Measurements from ENCODE around the gene RFX3.

The RFX3 gene

DNA sequence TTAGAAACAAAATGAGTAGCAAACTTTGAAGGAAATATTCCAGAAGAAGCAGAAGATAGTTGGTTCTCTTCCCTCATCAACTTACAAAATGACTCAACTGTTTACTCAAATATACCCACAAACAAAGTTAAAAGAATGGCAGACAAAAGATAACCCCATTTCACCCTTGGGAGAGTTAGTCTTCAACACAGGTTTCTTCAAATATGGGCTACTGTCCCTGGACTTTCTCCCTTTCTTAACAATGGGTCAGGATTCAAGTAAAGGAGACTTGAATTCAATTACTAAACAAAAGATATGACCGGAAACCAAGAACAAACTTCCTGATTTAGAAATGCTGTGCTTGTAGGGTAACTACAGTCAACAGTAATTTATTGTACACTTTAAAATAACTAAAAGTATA is 14.2 kb downstream of the RFX3 start:
- Histone ChIP-seq H3K36me3 (replicated peaks) (no peaks in the 10 kb centered on the region), H3K27me3 (replicated peaks) (no peaks in the 10 kb centered on the region), H3K4me3 (ENCODE audit: low read depth, low read length) (no peak overlapping the region), H3K27ac (no peak overlapping the region)
- TF ChIP-seq, protein P1, sequence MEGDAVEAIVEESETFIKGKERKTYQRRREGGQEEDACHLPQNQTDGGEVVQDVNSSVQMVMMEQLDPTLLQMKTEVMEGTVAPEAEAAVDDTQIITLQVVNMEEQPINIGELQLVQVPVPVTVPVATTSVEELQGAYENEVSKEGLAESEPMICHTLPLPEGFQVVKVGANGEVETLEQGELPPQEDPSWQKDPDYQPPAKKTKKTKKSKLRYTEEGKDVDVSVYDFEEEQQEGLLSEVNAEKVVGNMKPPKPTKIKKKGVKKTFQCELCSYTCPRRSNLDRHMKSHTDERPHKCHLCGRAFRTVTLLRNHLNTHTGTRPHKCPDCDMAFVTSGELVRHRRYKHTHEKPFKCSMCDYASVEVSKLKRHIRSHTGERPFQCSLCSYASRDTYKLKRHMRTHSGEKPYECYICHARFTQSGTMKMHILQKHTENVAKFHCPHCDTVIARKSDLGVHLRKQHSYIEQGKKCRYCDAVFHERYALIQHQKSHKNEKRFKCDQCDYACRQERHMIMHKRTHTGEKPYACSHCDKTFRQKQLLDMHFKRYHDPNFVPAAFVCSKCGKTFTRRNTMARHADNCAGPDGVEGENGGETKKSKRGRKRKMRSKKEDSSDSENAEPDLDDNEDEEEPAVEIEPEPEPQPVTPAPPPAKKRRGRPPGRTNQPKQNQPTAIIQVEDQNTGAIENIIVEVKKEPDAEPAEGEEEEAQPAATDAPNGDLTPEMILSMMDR (IDR thresholded peaks at IDR 0.05; ENCODE audit: low read depth, low read length, missing control alignments): no peak
- in situ Hi-C loops (cut with HindIII; ENCODE audit: low pct_ligation_motif_present, low sequenced_read_pairs): no loop called here
- no peak for DNase-seq

DNA sequence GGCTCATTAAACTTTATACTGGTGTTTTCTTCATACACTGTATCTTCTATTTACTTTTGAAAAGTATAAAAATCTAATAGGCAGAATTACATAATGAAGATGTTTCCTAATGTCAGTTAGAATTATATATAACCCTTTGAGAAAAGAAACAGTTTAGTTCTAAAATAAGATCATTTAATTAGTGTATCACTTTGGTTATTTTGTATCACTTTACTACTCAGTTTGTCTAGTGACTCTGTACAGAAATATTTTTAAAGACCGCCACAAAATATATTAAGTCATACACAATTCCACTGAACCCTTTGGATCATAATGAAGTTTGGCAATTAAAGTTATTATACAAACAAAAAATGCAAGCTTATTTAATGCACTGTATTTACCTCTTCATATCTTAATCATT is 15.0 kb downstream of the RFX3 start:
- H3K27me3 ChIP-seq (replicated peaks): no peaks in the 10 kb centered on the region
- no peaks in the 10 kb centered on the region for H3K36me3 ChIP-seq (replicated peaks)
- TF ChIP-seq, protein P1 (IDR thresholded peaks at IDR 0.05; ENCODE audit: low read depth, low read length, missing control alignments): no peak
- H3K27ac ChIP-seq: no peak overlapping the region
- in situ Hi-C loops (cut with HindIII; ENCODE audit: low pct_ligation_motif_present, low sequenced_read_pairs): no loop called here
- H3K4me3 ChIP-seq (ENCODE audit: low read depth, low read length): no peak overlapping the region
- no peak for DNase-seq

DNA sequence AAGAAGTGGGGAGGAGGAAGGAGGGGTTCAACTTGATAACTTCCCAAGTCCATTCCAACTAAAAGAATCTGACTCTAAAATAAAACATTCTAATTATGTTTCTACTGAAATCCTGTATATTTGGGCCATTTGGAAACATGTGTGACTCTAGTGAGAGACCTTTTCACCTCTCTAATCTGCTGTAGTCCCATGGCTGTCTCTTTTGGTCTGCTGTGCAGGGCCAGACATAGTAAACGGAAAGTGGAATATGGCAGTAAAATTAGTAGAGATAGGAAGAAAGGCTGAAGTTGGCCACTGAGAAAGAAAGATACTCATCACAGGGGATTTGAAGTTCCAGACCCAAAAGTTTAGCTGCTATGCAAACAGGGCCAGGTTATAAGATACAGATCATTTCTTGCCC is 15.9 kb downstream of the RFX3 start:
- Histone ChIP-seq H3K27me3 (replicated peaks) (no peaks in the 10 kb centered on the region), H3K27ac (no peak overlapping the region), H3K4me3 (ENCODE audit: low read depth, low read length) (no peak overlapping the region), H3K36me3 (replicated peaks) (no peaks in the 10 kb centered on the region)
- TF ChIP-seq, protein P1 (IDR thresholded peaks at IDR 0.05; ENCODE audit: low read depth, low read length, missing control alignments): no peak
- no peak for DNase-seq
- in situ Hi-C loops (cut with HindIII; ENCODE audit: low pct_ligation_motif_present, low sequenced_read_pairs): no loop called here

DNA sequence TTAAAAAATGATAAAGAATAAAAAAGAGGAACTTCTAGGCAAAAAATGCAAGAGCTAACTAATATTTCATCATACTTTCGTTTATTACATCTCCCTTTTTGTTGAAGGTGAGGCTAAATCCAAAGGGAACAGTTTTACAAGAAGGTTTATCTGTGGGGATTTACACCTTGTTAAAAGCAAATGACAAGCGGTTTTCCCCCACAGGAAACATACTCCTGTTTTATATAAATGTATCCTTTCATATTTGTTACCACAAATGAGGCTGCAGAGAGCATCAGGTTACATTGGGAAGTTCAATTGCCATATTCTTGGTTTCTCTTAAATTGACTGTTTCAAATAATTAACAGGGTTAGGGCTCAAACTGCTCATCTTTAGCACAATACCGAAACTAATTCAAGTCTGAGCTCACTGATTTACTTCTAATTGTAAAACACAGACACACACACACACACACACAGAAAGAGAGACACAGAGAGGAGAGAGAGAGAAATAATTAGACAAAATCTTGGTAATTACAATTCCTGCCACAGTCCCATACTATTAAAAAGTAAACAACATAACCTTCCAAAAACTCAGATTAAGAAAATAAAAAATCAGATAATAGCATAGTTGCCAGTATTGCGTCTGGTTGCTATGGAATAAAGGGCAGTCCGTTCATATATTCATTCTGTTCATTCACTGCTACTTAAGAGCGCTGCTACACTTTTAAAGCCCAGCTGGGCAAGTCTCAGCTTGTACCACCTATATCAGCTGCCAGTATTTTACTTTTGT is 17.1 kb downstream of the RFX3 start:
- Histone ChIP-seq H3K27ac (no peak overlapping the region), H3K4me3 (ENCODE audit: low read depth, low read length) (no peak overlapping the region), H3K36me3 (replicated peaks) (no peaks in the 10 kb centered on the region), H3K27me3 (replicated peaks) (no peaks in the 10 kb centered on the region)
- in situ Hi-C loops (cut with HindIII; ENCODE audit: low pct_ligation_motif_present, low sequenced_read_pairs): no loop called here
- TF ChIP-seq, protein P1 (IDR thresholded peaks at IDR 0.05; ENCODE audit: low read depth, low read length, missing control alignments): no peak
- DNase-seq: no peak

DNA sequence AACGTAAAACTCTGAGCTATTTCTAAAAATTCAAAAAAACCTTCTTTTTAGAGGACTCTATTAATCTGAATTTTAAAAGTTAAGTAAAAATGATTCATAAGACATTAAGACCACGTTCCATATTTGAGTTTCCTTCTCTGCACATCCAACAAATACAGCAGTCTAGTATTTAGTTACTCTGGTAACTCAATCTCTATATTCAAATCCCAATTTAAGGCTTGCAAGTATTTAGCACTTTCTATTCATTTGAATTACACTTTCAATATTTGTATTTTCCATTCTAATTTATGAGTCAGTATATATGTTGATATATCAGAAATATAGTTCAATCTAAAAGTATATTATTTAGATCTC is 17.7 kb downstream of the RFX3 start:
- DNase-seq: no peak

More for the DNA sequence above, 17.7 kb downstream of the RFX3 start:
- TF ChIP-seq, protein P1 (IDR thresholded peaks at IDR 0.05; ENCODE audit: low read depth, low read length, missing control alignments): no peak
- in situ Hi-C loops (cut with HindIII; ENCODE audit: low pct_ligation_motif_present, low sequenced_read_pairs): no loop called here
- Histone ChIP-seq H3K27me3 (replicated peaks) (no peaks in the 10 kb centered on the region), H3K27ac (no peak overlapping the region), H3K4me3 (ENCODE audit: low read depth, low read length) (no peak overlapping the region), H3K36me3 (replicated peaks) (no peaks in the 10 kb centered on the region)

All from brain microvascular endothelial cell (primary cell).